DMS53 treated with DMSO at 0.1 percent for 48 hours (cell line): ENCODE data around the gene CAMK1D.

Experiments
- DNase-seq: peaks from one replicate; lab custom pipeline; 2025; ENCODE audit not compliant: unreplicated experiment; lab: John Stamatoyannopoulos, UW

Gene CAMK1D

GRCh38 chr10:12510984-12511383 lies 161.6 kb downstream of the CAMK1D start:
- no peak for DNase-seq

GRCh38 chr10:12511651-12512050 lies 162.3 kb downstream of the CAMK1D start:
- peak; percentile 53 for DNase-seq

- peak; percentile 99 for DNase-seq
Observed at GRCh38 chr10:12512332-12513002, 163.1 kb downstream of the CAMK1D start.

- no peak for DNase-seq
Observed at GRCh38 chr10:12513003-12513365, 163.6 kb downstream of the CAMK1D start.

GRCh38 chr10:12513775-12514673 lies 164.7 kb downstream of the CAMK1D start:
- DNase-seq = no peak

GRCh38 chr10:12518024-12518423 lies 168.7 kb downstream of the CAMK1D start:
- DNase-seq = no peak

GRCh38 chr10:12521423-12521822 lies 172.1 kb downstream of the CAMK1D start:
- DNase-seq = no peak

GRCh38 chr10:12526311-12526710 lies 177.0 kb downstream of the CAMK1D start:
- DNase-seq = no peak

- no peak for DNase-seq
Observed at GRCh38 chr10:12529976-12530375, 180.6 kb downstream of the CAMK1D start.

GRCh38 chr10:12531305-12532220 lies 182.2 kb downstream of the CAMK1D start:
- DNase-seq = no peak

GRCh38 chr10:12533151-12533550 lies 183.8 kb downstream of the CAMK1D start:
- no peak for DNase-seq

- DNase-seq = no peak
Observed at GRCh38 chr10:12533723-12534122, 184.4 kb downstream of the CAMK1D start.

GRCh38 chr10:12534824-12535223 lies 185.5 kb downstream of the CAMK1D start:
- DNase-seq = no peak

- no peak for DNase-seq
Observed at GRCh38 chr10:12535656-12536055, 186.3 kb downstream of the CAMK1D start.

GRCh38 chr10:12538491-12538995 lies 189.2 kb downstream of the CAMK1D start:
- DNase-seq = no peak

- no peak for DNase-seq
Observed at GRCh38 chr10:12539350-12540164, 190.2 kb downstream of the CAMK1D start.

GRCh38 chr10:12540341-12540781 lies 191.0 kb downstream of the CAMK1D start:
- DNase-seq = no peak

- DNase-seq = no peak
Observed at GRCh38 chr10:12541446-12542067, 192.2 kb downstream of the CAMK1D start.

- no peak for DNase-seq
Observed at GRCh38 chr10:12542133-12542670, 192.9 kb downstream of the CAMK1D start.
